Measurements from ENCODE around the gene AQP5.

DNA sequence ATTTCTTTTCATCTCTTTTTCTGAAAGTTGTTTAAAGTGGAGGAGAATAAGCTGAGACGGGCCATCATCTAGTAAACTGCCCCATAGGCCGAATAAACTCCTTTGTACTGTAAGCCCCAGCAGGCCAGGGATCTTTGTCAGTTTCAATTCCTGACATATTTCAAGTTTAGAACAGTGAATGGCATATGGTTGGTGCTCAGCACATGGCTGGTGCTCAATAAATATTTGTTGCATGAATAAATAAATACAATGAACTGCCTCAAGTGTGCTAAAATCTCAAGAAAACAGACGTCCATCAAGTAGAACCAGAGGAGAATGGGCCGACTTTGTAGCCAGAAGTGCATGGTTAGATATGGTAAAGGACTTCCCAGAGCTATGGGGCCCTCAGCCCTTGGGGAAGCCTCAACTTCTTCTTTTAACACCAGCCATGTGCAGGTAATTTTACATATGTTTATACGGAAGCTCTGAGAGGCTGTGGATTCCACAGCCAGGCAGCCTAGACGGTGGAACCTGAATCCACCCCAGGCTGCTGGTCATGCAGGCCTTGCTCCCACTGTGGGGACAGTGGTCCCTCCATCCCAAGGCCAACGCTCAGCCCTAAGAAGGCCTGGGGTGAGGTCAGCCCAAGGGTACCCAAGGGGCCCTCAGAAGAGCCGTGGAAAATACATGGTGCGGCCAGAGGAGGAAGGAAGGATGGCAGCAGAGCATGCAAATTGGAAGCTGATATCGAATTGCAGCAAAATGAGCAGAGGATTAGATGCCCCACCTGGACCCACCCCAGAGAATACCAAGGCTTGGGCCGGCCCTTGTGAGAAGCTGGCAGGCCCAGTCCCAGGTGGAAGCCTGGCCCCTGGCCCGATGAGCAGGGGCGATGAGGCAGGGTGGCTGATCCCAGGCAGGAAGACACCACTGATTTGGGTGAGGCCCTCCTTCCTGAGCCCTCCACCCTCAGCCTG is 19.8 kb upstream of the AQP5 start:
- TF ChIP-seq, protein P1, sequence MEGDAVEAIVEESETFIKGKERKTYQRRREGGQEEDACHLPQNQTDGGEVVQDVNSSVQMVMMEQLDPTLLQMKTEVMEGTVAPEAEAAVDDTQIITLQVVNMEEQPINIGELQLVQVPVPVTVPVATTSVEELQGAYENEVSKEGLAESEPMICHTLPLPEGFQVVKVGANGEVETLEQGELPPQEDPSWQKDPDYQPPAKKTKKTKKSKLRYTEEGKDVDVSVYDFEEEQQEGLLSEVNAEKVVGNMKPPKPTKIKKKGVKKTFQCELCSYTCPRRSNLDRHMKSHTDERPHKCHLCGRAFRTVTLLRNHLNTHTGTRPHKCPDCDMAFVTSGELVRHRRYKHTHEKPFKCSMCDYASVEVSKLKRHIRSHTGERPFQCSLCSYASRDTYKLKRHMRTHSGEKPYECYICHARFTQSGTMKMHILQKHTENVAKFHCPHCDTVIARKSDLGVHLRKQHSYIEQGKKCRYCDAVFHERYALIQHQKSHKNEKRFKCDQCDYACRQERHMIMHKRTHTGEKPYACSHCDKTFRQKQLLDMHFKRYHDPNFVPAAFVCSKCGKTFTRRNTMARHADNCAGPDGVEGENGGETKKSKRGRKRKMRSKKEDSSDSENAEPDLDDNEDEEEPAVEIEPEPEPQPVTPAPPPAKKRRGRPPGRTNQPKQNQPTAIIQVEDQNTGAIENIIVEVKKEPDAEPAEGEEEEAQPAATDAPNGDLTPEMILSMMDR (conservative IDR thresholded peaks at IDR 0.05; ENCODE audit: low read depth, low read length), result no peak
- TF ChIP-seq EZH2phosphoT487 (IDR thresholded peaks at IDR 0.05; ENCODE audit: borderline replicate concordance, low read length), result no peak
